Upper lobe of right lung (tissue), 1 donor: ENCODE measurements around the gene AP5M1. TPM values are rescaled to one million over a fixed set of nuclear protein-coding genes. Genes with fewer than 3 reads are reported as not detected.
"Not testable (repeated sequence)": the region's sequence is repeated elsewhere in the genome, so short reads cannot be mapped to it uniquely, and the experiment has no call there.

Source experiments
- ATAC-seq: fragments of 200-7000 bp; cut with Tn5 transposase; one replicate; pipeline ENCODE4 v1.9.1; 2020; ENCODE audit warnings: mild to moderate bottlenecking, moderate library complexity
- DNase-seq: peaks from one replicate; pipeline ENCODE4 v3.0.0-alpha.2; 2020
- H3K27ac ChIP-seq: fragments of 200-600 bp; one replicate; pipeline ENCODE4 v1.8.0; 2022
- H3K27me3 ChIP-seq: fragments of 200-600 bp; one replicate; pipeline ENCODE4 v1.8.0; 2022; ENCODE audit warnings: mild to moderate bottlenecking
- H3K36me3 ChIP-seq: fragments of 200-600 bp; one replicate; pipeline ENCODE4 v1.8.0; 2022
- H3K4me1 ChIP-seq: fragments of 200-600 bp; one replicate; pipeline ENCODE4 v1.8.0; 2022
- H3K4me3 ChIP-seq: fragments of 200-600 bp; one replicate; pipeline ENCODE4 v1.8.0; 2022; ENCODE audit warnings: mild to moderate bottlenecking
- H3K9me3 ChIP-seq: fragments of 200-600 bp; one replicate; pipeline ENCODE4 v1.8.0; 2022
- intact Hi-C: fragments of 100-400 bp; cut with DNase I; formaldehyde crosslinking; loops from one replicate; pipeline ENCODE4 v1.11.0; 2022
- total RNA-seq: library from RNA; stranded (reverse); fragmentation: NEBNext Ultra II Directional; extraction: Animal tissue kit (Norgen Biotek cat#: 25700); gene quantifications from one replicate; pipeline ENCODE4 v1.2.1, GENCODE V29; 2021
- TF ChIP-seq, protein P1 (sequence below): fragments of 200-600 bp; IDR thresholded peaks from one replicate; pipeline ENCODE4 v1.8.0; 2022; ENCODE audit warnings: antibody characterized with exemption
- donor health status: DM: no; HTN: yes; CAD: no; lungs with severe emphysema.

Gene AP5M1
- total RNA-seq, 1 donor from 2014 or later = 38.8 TPM

DNA sequence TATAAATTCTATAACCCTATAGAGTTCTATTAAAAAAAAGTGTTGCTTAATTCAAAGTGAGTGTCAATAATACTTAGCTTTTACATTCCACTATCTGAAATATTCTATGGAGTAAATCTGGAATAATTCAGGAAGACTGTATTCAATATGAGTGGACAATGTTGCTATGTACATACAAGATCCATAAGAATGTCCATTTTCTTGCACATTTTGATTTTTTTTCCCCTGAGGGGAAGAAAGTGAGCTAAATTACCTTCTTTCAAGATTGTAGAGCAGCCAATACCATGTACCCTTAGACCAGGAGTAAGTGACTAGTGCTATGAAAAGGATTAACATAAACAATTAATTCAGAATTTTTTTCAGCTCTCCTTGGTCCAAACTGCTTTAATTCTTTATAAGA lies 25.5 kb upstream of the AP5M1 start:
- DNase-seq (no peak), ATAC-seq (no peak)
- H3K27ac ChIP-seq = no peak overlapping the region
- no peaks in the 10 kb centered on the region for H3K4me1 ChIP-seq
- H3K9me3 ChIP-seq = no peaks in the 10 kb centered on the region
- H3K36me3 ChIP-seq = peaks cover 52% of the 10 kb centered on the region
- no peaks in the 10 kb centered on the region for H3K27me3 ChIP-seq
- H3K4me3 ChIP-seq = no peak overlapping the region
- intact Hi-C loops = no loop called here
- TF ChIP-seq, protein P1, sequence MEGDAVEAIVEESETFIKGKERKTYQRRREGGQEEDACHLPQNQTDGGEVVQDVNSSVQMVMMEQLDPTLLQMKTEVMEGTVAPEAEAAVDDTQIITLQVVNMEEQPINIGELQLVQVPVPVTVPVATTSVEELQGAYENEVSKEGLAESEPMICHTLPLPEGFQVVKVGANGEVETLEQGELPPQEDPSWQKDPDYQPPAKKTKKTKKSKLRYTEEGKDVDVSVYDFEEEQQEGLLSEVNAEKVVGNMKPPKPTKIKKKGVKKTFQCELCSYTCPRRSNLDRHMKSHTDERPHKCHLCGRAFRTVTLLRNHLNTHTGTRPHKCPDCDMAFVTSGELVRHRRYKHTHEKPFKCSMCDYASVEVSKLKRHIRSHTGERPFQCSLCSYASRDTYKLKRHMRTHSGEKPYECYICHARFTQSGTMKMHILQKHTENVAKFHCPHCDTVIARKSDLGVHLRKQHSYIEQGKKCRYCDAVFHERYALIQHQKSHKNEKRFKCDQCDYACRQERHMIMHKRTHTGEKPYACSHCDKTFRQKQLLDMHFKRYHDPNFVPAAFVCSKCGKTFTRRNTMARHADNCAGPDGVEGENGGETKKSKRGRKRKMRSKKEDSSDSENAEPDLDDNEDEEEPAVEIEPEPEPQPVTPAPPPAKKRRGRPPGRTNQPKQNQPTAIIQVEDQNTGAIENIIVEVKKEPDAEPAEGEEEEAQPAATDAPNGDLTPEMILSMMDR = no peak

DNA sequence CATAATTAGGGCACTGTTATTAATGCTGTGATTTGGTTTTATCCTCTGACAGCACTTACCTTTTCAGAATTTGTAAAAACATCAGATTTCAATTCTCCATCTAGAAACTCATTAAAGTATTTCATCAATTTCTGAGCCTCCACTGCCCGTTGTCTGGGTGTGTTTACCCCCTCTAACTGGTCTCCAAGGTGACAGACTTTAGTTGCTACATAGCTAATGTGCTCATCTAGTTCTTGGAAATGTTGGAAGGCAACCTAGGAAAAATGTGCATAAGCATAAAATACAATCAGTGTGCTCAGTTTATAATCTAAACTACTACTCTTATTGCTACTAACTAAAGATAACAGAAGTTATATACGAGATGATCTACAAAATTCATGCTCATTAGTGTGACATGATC lies 24.7 kb upstream of the AP5M1 start:
- Histone ChIP-seq H3K4me1 (no peaks in the 10 kb centered on the region), H3K27me3 (no peaks in the 10 kb centered on the region), H3K9me3 (no peaks in the 10 kb centered on the region), H3K4me3 (no peak overlapping the region), H3K36me3 (peaks cover 46% of the 10 kb centered on the region), H3K27ac (no peak overlapping the region)
- no peak for ATAC-seq
- TF ChIP-seq, protein P1 = no peak
- DNase-seq = no peak
- intact Hi-C loops = no loop called here

DNA sequence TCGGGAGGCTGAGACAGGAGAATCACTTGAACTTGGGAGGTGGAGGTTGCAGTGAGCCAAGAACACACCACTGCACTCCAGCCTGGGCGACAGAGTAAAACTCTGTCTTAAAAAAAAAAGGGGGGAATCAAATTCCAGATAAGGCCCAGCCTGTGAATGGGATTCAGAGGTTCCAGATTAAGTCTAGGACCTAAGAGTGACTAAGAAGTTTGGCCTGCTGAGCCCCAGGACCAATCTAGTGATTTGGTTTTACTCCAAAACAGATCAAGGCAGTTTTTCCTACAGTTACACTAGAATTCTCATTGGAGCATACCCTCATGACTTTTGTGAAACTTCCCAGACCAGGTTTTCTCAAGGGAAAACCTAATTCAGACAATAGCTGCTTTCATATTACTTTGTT lies 22.8 kb upstream of the AP5M1 start:
- Histone ChIP-seq H3K27ac (no peak overlapping the region), H3K9me3 (no peaks in the 10 kb centered on the region), H3K27me3 (no peaks in the 10 kb centered on the region), H3K4me1 (no peaks in the 10 kb centered on the region), H3K4me3 (no peak overlapping the region), H3K36me3 (peaks cover 35% of the 10 kb centered on the region)
- no peak for DNase-seq
- TF ChIP-seq, protein P1 = no peak
- intact Hi-C loops = no loop called here
- ATAC-seq = no peak

DNA sequence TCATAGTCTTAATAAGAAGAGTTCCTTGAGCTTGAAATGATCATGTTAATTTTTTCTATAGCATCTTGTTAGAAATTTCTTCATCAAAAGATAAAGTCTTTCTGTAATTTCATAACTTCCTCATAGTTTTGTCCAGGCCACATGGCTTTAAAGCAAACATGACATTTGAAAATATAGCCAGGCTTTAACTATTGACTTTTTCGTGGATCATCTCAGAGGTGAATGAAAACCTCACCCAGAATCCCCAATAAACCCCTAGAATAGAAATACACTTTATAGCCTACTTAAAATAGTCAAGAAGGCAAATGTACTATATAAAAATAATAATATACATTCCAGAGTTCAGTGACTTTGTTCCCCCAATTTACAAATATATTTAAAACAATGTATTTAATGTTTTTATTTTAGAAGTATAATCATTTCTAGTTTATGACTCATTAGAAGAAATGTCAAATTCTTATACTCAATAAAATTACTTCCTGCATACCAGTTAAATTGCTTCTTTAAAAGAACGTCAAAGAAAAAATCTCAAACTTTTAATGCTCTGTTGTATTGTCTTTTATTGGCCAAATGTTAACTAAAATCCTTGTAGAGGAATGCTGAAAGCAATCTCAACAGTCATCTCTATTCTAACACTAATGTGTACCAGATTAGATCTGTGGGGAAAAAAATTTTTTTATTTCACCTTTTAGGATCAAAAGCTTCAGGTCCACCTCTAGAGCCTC lies 21.7 kb upstream of the AP5M1 start:
- DNase-seq (no peak), ATAC-seq (no peak)
- Histone ChIP-seq H3K9me3 (no peaks in the 10 kb centered on the region), H3K36me3 (peaks cover 35% of the 10 kb centered on the region), H3K4me1 (peaks cover 2% of the 10 kb centered on the region), H3K4me3 (no peak overlapping the region), H3K27me3 (no peaks in the 10 kb centered on the region), H3K27ac (no peak overlapping the region)
- intact Hi-C loops = no loop called here
- TF ChIP-seq, protein P1 = no peak

DNA sequence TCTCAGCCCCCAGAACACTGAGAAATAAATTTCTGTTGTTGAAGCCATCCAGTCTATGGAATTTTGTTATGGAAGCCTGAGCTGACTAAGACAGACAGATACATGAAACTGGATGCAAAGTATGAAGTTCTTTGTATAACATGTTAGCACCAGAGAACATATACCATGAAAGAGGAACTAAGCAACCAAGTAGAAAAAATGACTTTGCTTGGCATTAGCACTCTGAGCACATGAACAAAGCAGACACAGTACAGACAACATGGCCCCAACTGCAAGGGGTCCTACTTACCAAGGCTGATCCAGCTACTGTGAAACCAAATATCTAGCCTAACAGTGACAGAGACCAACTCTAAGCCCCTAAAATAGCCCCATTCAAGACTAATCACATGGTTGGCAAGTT lies 13.9 kb upstream of the AP5M1 start:
- ATAC-seq = no peak

DNA sequence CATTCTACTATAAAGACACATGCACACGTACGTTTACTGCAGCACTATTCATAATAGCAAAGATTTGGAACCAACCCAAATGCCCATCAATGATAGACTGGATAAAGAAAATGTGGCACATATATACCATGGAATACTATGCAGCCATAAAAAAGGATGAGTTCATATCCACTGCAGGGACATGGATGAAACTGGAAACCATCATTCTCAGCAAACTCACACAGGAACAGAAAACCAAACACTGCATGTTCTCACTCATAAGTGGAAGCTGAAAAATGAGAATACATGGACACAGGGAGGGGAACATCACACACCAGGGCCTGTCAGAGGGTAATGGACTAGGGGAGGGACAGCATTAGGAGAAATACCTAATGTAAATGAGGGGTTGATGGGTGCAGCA lies 10.6 kb upstream of the AP5M1 start:
- H3K9me3 ChIP-seq, H3K4me3 ChIP-seq, DNase-seq, H3K27me3 ChIP-seq, H3K36me3 ChIP-seq, intact Hi-C loops, H3K4me1 ChIP-seq, H3K27ac ChIP-seq, ATAC-seq: not testable (repeated sequence)

More for the DNA sequence above, 13.9 kb upstream of the AP5M1 start:
- no peak overlapping the region for H3K4me3 ChIP-seq
- H3K9me3 ChIP-seq = no peaks in the 10 kb centered on the region
- intact Hi-C loops = no loop called here
- no peaks in the 10 kb centered on the region for H3K36me3 ChIP-seq
- TF ChIP-seq, protein P1 = no peak
- H3K27me3 ChIP-seq = no peaks in the 10 kb centered on the region
- H3K4me1 ChIP-seq = peaks cover 12% of the 10 kb centered on the region
- DNase-seq = no peak
- H3K27ac ChIP-seq = no peak overlapping the region
